Suprapubic skin (tissue), 3 donors: Measurements from ENCODE around the gene FAF1.

Source experiments
- CTCF ChIP-seq, 2 donors: fragments of 200-600 bp in 1 of 2; fragments of 450-650 bp in 1 of 2; sonication (generic) in 1 of 2; IDR thresholded peaks; one replicate each; pipeline ENCODE4 v1.5.1; 2016 to 2019; ENCODE audit warnings: antibody characterized with exemption in 2 of 2, mild to moderate bottlenecking in 1 of 2, moderate library complexity in 1 of 2
- EP300 ChIP-seq: sonication (generic); formaldehyde crosslinking; IDR thresholded peaks from one replicate; pipeline ENCODE4 v1.6.1; 2017; ENCODE audit warnings: antibody characterized with exemption
- POLR2A ChIP-seq, 2 donors: fragments of 450-650 bp; IDR thresholded peaks; one replicate each; pipeline ENCODE4 v1.6.1; 2017; ENCODE audit warnings: antibody characterized with exemption in 2 of 2, mild to moderate bottlenecking in 2 of 2, moderate library complexity in 2 of 2

DNA sequence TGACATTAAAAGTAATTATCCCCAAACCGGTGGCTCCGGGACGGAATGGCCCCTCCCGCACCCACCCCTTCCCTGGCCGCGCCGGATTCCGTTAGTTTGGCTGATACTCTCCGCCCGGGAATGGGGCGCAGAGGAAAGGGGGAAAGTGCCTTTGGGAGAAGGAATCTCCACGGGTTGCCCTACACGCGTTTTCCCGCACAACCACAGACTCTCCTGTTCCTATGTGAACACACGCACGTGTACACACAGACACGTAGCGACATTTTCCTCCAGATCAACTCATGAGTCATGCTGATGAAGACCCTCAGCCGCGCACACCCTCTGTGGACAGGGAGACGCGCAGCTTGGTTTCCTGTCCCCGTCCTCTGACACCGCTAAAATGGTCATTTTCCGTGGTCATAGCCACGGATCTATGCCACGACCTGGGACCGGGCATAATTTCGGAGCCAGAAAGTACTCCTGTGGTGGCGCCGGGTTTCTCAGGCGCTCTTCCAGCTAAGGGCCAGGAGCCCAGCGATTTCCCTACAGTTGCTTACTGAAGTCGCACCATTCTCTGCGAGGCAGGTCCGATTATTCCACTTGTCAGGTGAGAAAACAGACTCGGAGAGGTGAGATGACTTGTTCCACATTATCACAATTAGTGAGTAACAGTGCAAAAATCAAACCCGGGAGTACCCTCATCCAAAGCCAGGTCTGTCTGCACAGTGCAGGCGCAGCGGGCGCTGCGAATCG lies 532.8 kb downstream of the FAF1 start:
- TF ChIP-seq CTCF (IDR thresholded peaks at IDR 0.05) = no peak
- no peak for TF ChIP-seq EP300
- no peak for TF ChIP-seq POLR2A (IDR thresholded peaks at IDR 0.05)
